MM.1S (cell line): ENCODE measurements around the gene ZNF212.

Experiments used
- CTCF ChIP-seq: fragments of 300-600 bp; sonication (generic); IDR thresholded peaks from 2 replicates; pipeline ENCODE4 v1.5.1; 2016; ENCODE audit warnings: antibody characterized with exemption, low read length, mixed read lengths
- EZH2 ChIP-seq: fragments of 300-600 bp; sonication (generic); optimal IDR thresholded peaks from 2 replicates; pipeline ENCODE3; 2017; ENCODE audit warnings: low read depth, mild to moderate bottlenecking, antibody characterized with exemption, low read length, mixed read lengths

GRCh38 chr7:149226840-149227494 lies 12.5 kb upstream of the ZNF212 start:
- TF ChIP-seq CTCF (no peak), EZH2 (no peak)
